ENCODE data around the gene CDK15. TPM values are rescaled to one million over a fixed set of nuclear protein-coding genes. Genes with fewer than 3 reads are reported as not detected.
"Not testable (repeated sequence)": the region's sequence is repeated elsewhere in the genome, so short reads cannot be mapped to it uniquely, and the experiment has no call there.

Gene CDK15
- 0.12 and 0.27 TPM in 2 replicates for total RNA-seq (2014; rRNA removed; shearing (Covaris generic); ENCODE audit: low replicate concordance)

DNA sequence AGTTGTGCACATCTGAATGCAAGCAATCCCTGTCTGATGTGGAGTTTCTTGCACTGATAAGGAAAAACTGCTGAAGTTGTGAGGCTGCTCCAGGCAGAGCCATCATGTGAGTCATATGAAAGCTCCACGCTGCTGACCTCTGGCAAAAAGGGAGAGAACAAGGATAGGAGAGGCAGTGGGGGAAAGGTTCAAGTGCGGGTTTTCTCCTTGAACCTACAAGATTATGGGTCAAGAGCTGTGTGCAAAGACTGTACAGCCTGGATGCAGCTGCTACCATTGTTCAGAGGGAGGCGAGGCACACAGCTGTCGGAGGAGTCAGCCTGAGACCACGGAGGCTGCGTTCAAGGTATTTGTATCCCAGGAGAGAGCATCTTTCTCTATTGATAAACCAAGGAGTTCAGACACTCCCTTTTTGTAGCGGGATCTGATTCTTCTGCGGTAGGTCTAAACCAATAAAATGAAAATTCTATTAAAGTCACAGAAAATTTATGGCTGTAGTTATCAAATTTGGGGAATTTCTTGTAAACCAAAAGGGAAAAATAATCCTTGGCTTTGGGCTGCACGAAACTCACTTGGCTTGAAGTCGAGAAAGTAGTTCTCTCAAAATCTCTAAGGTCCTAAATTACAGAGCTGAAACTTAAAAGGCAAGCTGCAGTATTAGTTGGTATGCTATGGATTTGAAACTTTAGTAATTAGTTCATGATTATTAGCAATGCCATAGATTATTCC, at the start of gene CDK15:
Gene CDK15 (plus strand): TSS at position 96 of the 729 bp plus-strand sequence. CDS start 128 bp downstream, at position 224.
- DNase-seq (ENCODE audit: low read depth) = no peak
- in situ Hi-C loops (cut with HindIII; ENCODE audit: low pct_unique_long_range_greater_than_20kb, low sequenced_read_pairs) = no loop called here

DNA sequence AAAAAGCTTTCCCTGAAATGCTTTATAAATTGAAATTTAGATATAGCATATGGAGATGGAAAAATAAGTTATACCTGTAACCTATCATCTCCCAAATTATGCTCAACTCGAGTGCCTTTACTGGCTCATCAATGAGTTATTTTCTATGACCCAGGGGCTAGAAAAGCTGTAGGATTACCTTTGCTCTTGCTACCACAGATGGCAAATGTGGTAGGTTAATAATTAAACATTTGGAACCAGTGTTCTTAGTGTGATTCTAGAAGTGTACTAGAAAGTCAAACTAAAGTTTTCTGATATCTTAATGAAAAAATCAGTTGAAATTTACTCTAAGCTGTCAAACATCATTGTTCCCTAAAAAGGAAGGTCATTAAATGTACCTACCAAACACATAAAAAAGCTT, 48.1 kb upstream of the CDK15 start:
- in situ Hi-C loops (cut with HindIII; ENCODE audit: low pct_unique_long_range_greater_than_20kb, low sequenced_read_pairs) = no loop called here
- no peak for DNase-seq (ENCODE audit: low read depth)

DNA sequence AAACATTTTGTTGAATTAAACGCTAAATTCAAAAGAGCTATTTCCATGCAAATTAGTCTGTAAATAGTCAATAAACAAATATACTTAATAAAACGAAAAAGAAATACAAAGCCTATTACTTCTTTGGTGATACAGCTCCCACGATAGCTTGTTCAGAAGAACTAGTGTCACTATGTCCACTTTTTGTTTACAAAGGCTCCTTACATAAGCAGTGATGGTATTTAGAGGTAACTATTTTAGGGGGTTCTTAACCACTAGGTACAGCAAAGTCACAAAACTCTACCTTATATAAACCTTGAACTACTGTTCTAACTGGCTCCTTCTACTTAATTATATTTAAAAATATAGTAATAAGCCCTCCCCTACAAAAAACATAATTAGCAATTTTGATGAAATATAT, 47.5 kb upstream of the CDK15 start:
- in situ Hi-C loops (cut with HindIII; ENCODE audit: low pct_unique_long_range_greater_than_20kb, low sequenced_read_pairs) = no loop called here
- DNase-seq (ENCODE audit: low read depth) = no peak

DNA sequence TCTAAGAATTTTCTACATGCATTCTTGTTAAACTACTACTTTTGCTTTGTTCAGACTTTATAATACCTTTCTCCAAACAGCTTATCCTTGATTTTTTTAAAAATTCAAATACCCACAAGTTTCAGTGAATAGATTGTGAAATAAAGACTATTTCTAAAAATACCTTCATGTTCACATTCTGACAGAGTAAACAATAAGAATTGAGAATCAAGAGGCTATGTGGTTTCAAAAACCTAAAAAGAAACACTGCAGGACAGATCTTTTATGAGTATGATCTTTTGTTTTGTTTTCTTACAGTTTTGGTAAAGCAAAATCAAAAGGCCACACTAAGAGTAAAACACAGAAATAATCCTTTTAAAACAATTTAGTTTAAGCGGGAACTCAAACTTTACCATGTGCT, 46.8 kb upstream of the CDK15 start:
- in situ Hi-C loops (cut with HindIII; ENCODE audit: low pct_unique_long_range_greater_than_20kb, low sequenced_read_pairs) = no loop called here
- DNase-seq (ENCODE audit: low read depth) = no peak

DNA sequence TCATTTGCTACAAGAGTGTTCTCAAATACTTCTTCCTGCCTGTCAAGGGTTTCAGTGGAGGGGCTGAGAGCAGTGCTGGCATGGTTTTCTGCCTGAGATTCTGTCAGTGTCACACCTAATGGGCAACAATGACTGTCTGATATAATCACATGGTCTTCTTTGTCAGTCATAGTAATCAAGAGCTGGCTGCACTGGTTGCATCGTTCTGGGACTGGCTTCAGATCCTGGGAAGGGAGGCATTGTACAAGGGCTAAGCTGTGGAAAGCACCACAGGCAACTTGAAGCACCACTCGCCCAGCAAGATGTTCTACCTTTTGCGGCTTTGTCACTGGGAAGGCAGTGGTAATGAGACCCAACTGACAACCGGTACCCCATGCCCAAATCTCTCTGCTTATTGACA, 45.2 kb upstream of the CDK15 start:
- no peak for DNase-seq (ENCODE audit: low read depth)
- in situ Hi-C loops (cut with HindIII; ENCODE audit: low pct_unique_long_range_greater_than_20kb, low sequenced_read_pairs) = no loop called here

DNA sequence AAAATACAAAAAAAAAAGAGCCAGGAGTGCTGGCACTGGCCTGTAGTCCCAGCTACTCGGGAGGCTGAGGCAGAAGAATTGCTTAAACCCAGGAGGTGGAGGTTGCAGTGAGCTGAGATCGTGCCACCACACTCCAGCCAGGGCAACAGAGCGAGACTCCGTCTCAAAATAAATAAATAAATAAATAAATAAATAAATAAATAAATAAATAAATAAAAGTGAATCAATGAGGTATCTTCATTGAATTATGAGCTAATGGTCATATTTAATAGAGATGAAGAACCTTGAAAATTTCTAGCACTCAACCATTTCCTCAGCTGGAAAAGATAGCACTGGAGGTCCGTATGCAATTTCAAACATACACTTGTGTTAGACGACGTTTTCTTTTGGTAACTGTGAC, 41.9 kb upstream of the CDK15 start:
- DNase-seq (ENCODE audit: low read depth); in situ Hi-C loops (cut with HindIII; ENCODE audit: low pct_unique_long_range_greater_than_20kb, low sequenced_read_pairs): not testable (repeated sequence)

DNA sequence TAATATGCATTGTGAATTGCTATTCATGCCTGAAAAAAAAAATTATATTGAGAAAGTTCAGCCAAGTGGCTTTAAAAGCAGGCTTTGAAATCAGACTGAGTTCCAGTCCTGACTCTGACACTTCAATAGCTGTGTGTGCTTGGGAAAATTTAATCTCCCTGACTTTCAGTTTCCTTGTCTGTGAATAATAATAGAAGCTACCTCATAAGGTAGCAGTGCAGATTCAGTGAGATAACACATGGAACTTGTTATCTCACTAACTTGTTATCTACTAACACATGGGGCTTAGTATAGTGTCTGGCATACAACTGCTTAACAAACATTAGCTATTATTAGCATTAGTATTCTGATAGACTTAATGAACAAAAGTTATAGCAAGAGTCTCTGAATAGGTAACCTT, 40.5 kb upstream of the CDK15 start:
- DNase-seq (ENCODE audit: low read depth) = no peak
- in situ Hi-C loops (cut with HindIII; ENCODE audit: low pct_unique_long_range_greater_than_20kb, low sequenced_read_pairs) = no loop called here

DNA sequence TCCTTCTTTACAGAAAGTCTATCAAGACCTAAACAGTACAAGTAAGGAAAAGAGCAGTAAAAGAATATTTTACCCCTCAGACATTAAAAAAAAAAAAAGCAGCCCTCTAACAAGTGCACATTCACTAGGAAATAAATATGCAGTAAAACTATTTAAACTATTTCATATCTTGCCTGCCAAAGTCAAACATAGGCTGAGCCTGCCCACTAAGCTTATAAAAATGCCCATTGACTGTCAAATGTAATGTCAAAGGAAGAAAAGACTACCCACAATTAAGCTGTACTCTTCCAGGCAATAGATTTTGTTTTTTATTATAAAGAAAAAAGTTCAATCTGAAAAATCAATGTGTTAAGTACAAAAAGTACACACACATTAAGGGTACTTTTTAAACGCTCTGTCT, 37.4 kb upstream of the CDK15 start:
- DNase-seq (ENCODE audit: low read depth) = no peak
- in situ Hi-C loops (cut with HindIII; ENCODE audit: low pct_unique_long_range_greater_than_20kb, low sequenced_read_pairs) = no loop called here

DNA sequence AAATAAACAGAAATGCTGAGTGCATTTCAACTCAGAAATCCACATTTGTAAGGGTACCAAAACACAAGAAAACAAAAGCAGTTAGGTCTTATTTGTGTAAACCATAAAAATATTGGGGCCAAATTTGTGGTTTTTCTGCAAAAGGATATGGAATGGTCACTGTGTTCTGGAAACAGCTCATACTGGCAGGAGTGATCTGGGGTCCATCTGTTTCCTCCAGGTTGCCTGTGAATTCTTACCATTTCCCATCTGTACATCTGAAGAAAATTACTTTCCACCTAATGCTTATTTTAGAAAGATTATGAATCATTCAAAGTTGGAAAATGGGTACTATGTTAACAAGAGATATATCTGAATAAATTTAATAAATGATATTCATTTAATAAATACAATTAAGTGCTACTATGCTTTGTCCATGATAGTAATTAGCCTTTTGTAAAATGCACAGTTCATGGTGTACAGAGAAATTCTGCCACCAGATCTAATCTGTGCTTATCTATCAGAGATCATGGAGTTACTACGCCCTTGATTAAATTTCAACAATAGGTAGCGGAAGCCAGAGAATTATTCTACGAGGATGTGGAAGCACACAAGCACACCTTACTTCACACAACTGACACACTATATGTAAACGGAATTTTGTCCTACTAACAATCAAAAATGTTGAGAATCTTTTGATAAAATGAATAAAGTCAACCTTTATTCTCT, 36.5 kb upstream of the CDK15 start:
- in situ Hi-C loops (cut with HindIII; ENCODE audit: low pct_unique_long_range_greater_than_20kb, low sequenced_read_pairs) = no loop called here

DNA sequence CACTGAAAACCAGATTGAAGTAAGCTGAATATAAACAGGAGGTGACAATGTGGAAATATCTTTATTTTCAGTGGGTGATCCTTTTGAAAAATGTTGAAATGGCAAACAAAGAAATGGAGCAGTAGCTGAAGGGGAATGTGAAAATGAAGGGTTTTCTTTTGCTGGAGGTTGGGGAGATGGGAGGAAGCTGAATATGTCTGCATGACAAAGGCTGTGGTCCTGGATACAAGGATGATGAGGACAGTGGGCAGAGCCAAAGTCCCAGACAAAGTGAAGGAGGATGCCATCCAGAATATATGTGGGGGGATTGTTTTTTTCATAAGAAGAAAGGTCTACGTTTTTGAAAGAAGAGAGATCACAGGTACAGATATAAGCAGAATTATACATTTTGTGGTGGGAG, 32.3 kb upstream of the CDK15 start:
- in situ Hi-C loops (cut with HindIII; ENCODE audit: low pct_unique_long_range_greater_than_20kb, low sequenced_read_pairs) = no loop called here

More for the DNA sequence above, 36.5 kb upstream of the CDK15 start:
- DNase-seq (ENCODE audit: low read depth) = no peak

DNA sequence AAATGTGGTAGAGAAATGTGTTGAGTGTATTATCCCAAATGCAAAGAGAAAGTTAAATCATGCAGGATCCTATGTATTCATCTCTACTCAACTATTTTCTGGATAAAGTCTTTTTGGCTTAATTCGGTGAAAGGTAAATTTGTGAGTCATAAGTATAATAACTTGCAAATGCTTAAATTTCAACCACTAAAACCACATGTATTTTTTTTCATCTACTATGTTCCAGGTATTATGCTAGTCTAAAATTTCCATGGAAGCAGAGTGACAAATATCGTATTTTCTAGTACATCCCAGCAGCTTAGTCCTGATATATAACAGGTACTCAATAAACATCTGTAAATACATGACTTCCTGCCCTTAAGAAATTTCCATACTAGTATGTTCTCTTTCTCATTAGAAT, 31.8 kb upstream of the CDK15 start:
- in situ Hi-C loops (cut with HindIII; ENCODE audit: low pct_unique_long_range_greater_than_20kb, low sequenced_read_pairs) = no loop called here
- DNase-seq (ENCODE audit: low read depth) = no peak

More for the DNA sequence above, 32.3 kb upstream of the CDK15 start:
- DNase-seq (ENCODE audit: low read depth) = no peak

DNA sequence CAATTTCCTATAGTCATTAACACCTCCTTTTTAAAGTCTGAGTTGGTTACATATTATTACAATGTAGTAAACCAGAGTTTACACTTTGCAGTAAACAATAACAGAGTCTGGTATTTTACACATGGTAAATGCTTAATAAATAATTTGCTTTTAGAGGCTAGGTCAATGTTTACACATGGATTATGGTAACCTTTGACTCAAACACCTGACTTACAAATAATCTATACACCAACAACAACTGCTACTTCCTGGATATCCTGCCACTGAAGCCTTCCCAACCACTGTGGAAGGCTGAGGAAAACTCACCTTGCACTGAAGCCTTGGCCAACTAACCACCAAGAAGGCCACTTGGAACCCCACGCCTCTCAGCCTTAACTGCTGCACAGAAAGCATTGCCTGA, 31.0 kb upstream of the CDK15 start:
- DNase-seq (ENCODE audit: low read depth) = no peak
- in situ Hi-C loops (cut with HindIII; ENCODE audit: low pct_unique_long_range_greater_than_20kb, low sequenced_read_pairs) = no loop called here

DNA sequence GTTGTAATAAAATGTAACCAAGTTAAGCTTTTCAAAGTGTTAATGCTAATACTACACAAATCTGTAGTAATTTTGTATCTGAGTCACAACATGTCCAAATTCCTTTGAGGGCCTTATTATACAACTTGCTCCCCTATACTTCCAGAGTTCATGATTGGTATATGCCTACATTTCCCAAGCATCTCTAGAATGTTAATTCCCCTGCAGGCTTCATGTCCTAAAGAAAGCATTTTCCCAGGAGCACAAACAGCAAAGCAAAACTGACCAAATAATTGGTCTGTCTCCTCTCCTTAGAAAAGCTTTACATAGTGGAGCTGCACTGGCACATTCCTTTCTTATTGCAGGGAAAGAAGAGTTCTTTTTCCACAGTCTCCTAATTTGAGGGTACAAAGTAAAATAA, 29.3 kb upstream of the CDK15 start:
- DNase-seq (ENCODE audit: low read depth) = no peak
- in situ Hi-C loops (cut with HindIII; ENCODE audit: low pct_unique_long_range_greater_than_20kb, low sequenced_read_pairs) = no loop called here

DNA sequence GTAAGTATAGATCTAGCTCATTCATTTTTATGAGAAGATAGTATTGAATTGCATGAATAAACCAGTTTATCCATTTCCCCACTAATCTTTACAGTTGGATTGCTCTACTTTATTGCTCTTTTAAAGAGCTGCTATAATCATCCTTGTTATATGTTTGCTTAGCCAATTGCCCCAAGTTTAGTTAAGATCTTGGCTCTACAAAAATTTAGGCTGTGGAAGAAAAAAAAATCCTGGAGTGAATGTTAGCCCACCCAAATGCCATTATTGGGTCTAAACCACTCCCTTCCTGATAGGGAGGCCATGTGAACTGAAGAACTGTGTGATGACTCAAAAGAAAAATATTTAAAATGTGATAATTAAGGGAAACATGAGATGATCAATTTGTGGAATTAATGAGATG, 28.5 kb upstream of the CDK15 start:
- no peak for DNase-seq (ENCODE audit: low read depth)
- in situ Hi-C loops (cut with HindIII; ENCODE audit: low pct_unique_long_range_greater_than_20kb, low sequenced_read_pairs) = no loop called here

DNA sequence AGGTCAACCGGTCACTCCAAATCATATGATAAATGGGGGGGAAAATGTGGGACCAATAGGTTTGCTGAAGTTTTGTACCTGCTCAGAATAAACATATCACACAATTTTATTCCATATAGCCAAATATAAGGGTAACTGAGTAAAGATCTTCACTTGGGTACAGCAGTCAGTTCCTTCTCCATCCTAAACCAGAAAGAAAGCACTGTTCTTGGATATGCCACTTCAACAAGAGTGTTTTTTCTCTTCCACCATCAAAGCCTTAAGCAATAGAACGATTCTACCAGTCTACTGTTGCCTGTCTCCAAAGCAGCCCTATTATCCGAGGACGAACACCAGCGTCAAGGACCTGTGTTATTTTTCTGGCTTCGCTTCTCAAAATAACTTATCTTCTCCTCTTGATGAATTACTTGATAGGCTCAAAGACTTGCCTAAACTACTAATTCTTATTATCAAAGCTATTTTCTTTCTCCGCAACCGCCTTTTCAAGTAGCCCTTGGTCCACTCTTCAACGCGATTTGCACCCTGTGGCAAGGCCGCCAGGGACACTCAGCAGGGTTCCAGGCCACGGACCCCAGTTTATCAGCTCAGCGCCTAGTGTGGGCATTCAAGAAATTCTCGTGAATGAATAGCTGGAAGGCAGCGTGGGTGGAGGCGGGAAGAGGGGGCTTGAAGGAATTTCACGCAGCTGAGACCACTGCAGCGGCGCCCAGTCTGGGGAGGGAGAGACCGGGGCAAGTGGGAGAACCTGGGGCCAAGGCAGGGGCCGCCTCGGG, 26.2 kb upstream of the CDK15 start:
- DNase-seq (ENCODE audit: low read depth) = peak; percentile 60
- in situ Hi-C loops (cut with HindIII; ENCODE audit: low pct_unique_long_range_greater_than_20kb, low sequenced_read_pairs) = no loop called here

DNA sequence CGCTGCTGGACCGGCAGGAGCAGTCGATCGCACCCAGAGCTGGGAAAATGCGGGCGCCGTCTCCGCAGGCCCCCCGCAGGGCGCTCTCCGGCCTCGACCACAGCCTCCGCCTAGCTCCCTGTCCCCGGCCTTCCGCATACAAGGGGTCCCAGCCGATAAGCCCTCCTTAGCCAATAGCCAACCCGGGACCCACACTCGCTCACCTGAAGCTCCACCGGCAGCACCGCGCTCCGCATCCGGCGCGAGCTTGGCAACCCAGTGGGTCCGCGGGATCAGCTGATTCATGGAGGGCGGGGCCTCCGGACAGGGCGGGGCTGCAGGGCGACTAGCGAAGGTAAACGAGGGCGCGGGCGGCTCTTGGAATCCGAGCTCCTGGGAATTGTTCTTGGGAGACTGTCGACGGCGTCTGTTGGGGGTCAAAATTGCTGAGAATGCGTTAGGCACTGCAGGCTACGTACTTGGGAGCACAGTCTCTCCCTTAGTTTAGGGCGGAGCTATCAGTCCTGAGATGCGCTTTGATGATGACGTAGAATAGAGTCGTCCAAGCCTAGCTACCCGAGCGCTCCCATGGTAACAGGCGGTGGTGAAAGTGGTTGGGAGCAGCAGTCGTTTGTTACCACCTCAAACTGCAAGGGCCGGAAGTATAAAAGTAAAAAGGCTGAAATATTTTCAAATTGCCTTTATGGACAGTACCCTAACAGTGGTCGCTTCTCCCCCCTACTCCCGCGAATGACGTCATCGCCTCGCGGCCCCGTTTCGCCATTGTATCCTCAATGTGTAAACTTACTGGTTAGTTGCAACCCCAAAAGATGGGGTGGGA, 25.5 kb upstream of the CDK15 start, which contains the start of gene ALS2:
Gene ALS2 (minus strand): TSS at position 260 of the 820 bp plus-strand sequence. CDS start 12,048 bp downstream, outside the sequence.
- peak; percentile 99 for DNase-seq (ENCODE audit: low read depth)
- in situ Hi-C loops (cut with HindIII; ENCODE audit: low pct_unique_long_range_greater_than_20kb, low sequenced_read_pairs) = no loop called here

DNA sequence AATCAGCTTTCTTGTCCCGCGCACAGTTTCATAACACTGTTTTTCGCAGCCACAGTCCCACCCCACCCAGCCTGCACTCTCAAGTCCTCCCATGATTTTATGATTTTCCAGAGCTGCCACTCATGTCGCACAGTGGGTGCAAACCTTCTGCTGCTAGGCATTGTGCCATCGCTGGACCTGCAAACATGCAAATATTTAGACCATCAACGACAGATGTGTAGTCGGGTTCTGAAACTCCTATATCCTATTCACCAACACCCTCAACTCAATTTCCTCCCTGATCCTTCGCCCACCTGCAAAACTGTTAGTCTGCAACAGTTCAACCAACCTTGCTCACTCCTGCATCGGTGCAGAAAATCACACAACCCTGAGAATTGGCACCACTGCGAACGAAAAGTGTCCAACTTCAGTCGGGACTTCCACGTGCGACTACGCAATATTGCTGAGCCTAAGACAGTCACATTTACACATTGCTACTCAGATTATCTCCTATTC, 24.7 kb upstream of the CDK15 start:
- DNase-seq (ENCODE audit: low read depth) = no peak
- in situ Hi-C loops (cut with HindIII; ENCODE audit: low pct_unique_long_range_greater_than_20kb, low sequenced_read_pairs) = no loop called here

DNA sequence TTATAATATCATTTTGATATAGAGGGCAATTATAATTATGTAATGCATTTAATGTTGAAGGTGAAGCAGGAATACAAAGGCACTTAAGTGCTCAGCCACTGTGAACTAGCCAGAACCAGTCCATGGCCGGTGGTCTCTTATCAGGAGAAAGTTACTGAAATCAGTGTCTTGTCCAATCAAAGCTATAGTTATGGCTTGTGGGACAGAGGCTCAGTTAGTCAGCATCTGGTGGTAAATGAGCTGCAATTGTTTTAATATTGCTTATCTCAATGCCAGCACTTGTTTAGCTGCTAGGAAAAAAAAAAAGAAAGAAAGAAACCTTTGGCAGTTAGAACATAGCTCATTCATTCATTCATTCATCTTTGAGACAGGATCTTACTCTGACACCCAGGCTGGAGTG, 21.8 kb upstream of the CDK15 start:
- no peak for DNase-seq (ENCODE audit: low read depth)
- in situ Hi-C loops (cut with HindIII; ENCODE audit: low pct_unique_long_range_greater_than_20kb, low sequenced_read_pairs) = no loop called here
